Gastroesophageal sphincter (tissue), 3 donors: ENCODE measurements around the gene MICU2.

Experiments used
- POLR2A ChIP-seq, 2 donors: fragments of 450-650 bp; IDR thresholded peaks; one replicate each; pipeline ENCODE4 v1.6.1; 2017; ENCODE audit warnings: antibody characterized with exemption in 2 of 2, mild to moderate bottlenecking in 2 of 2, moderate library complexity in 1 of 2
- TF ChIP-seq, protein P1 (sequence below), 4 experiments: fragments of 200-600 bp in 2 of 4; fragments of 450-650 bp in 2 of 4; sonication (generic) in 1 of 4; IDR thresholded peaks; one replicate each; pipeline ENCODE4 v1.5.1; 2017 to 2019; ENCODE audit warnings: antibody characterized with exemption in 4 of 4, mild to moderate bottlenecking in 2 of 4, moderate library complexity in 2 of 4

DNA sequence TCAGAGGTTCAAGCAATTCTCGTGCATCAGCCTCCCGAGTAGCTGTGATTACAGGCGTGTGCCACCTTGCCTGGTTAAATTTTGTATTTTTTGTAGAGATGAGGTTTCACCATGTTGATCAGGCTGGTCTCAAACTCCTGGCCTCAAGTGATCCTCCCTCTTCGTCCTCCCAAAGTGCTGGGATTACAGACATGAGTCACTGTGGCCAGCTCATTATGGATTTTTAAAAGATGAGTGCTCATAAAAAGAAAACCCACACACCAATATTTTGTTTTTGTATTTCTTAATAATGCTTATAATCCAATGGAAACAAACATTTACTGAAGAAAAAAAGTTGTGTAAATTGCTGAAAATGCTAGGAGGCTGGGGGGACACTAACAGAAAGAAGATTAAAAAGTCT, 5.0 kb upstream of the MICU2 start:
- no peak for TF ChIP-seq POLR2A (IDR thresholded peaks at IDR 0.05)
- TF ChIP-seq, protein P1, sequence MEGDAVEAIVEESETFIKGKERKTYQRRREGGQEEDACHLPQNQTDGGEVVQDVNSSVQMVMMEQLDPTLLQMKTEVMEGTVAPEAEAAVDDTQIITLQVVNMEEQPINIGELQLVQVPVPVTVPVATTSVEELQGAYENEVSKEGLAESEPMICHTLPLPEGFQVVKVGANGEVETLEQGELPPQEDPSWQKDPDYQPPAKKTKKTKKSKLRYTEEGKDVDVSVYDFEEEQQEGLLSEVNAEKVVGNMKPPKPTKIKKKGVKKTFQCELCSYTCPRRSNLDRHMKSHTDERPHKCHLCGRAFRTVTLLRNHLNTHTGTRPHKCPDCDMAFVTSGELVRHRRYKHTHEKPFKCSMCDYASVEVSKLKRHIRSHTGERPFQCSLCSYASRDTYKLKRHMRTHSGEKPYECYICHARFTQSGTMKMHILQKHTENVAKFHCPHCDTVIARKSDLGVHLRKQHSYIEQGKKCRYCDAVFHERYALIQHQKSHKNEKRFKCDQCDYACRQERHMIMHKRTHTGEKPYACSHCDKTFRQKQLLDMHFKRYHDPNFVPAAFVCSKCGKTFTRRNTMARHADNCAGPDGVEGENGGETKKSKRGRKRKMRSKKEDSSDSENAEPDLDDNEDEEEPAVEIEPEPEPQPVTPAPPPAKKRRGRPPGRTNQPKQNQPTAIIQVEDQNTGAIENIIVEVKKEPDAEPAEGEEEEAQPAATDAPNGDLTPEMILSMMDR (IDR thresholded peaks at IDR 0.05) = no peak
